ENCODE data around the gene KRTAP1-3. TPM values are rescaled to one million over a fixed set of nuclear protein-coding genes. Genes with fewer than 3 reads are reported as not detected.

Gene KRTAP1-3
- total RNA-seq, 1 experiment from 2014 or later: not detected

DNA sequence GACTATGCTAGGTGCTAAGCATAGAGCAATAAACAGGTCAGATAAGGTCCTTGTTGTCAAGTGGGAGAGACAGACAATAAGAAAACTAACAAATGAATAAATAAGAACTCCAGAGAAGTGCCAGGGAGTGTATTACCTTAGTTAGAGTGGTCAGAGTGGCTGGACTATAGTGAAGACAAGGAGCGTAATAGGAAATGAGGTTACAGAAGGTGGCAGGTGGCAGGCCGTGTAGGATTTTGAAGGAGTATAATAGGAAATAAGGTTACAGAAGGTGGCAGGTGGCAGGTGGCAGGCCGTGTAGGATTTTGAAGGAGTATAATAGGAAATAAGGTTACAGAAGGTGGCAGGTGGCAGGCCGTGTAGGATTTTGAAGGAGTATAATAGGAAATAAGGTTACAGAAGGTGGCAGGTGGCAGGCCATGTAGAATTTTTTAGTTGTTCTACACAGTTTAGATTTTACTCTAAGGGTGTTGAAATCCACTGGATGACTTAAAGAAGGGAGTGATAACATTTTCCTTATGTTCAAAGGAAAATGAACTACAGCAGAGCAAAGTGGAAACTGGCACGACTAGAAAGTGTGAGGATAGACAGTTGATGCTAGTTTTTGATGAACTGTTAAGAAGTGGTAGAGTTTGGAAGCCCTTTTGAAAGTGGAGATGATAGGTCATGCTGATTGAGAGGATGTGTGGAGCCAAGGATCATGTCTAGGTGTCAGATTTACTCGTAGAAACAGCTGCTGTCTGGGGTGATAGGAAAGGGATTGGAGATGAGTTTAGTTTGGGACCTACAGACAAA, 22.2 kb downstream of the KRTAP1-3 start (continued):
- no peak for TF ChIP-seq ATF2 (CRISPR knock-in tag; IDR thresholded peaks at IDR 0.05; ENCODE audit: borderline replicate concordance, low read depth)
- TF ChIP-seq PREB (CRISPR knock-in tag; IDR thresholded peaks at IDR 0.05; ENCODE audit: borderline replicate concordance): no peak
- no peak for TF ChIP-seq ZNF423 (CRISPR knock-in tag; IDR thresholded peaks at IDR 0.05)
- TF ChIP-seq OVOL2 (CRISPR knock-in tag; IDR thresholded peaks at IDR 0.05; ENCODE audit: borderline replicate concordance): no peak
- TF ChIP-seq ZNF121 (CRISPR knock-in tag; IDR thresholded peaks at IDR 0.05): no peak
- no peak for TF ChIP-seq TP53 (CRISPR knock-in tag; IDR thresholded peaks at IDR 0.05)

GRCh38 chr17:41010441-41010840, 24.2 kb downstream of the KRTAP1-3 start:
- no peak overlapping the region for H3K4me3 Mint-ChIP-seq
- peaks cover 15% of the 10 kb centered on the region for H3K4me1 Mint-ChIP-seq
- no peak for TF ChIP-seq CTCF (IDR thresholded peaks at IDR 0.05)
- TF ChIP-seq ETV6 (CRISPR knock-in tag; IDR thresholded peaks at IDR 0.05): no peak
- TF ChIP-seq, protein P1, sequence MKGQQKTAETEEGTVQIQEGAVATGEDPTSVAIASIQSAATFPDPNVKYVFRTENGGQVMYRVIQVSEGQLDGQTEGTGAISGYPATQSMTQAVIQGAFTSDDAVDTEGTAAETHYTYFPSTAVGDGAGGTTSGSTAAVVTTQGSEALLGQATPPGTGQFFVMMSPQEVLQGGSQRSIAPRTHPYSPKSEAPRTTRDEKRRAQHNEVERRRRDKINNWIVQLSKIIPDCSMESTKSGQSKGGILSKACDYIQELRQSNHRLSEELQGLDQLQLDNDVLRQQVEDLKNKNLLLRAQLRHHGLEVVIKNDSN (CRISPR knock-in tag; IDR thresholded peaks at IDR 0.05): no peak
- no peak for TF ChIP-seq ZNF232 (CRISPR knock-in tag; IDR thresholded peaks at IDR 0.05)
- no peak for TF ChIP-seq SOX15 (CRISPR knock-in tag; IDR thresholded peaks at IDR 0.05)
- no peak for TF ChIP-seq ELF4 (CRISPR knock-in tag; IDR thresholded peaks at IDR 0.05; ENCODE audit: low read depth)
- no peak for TF ChIP-seq ATF2 (CRISPR knock-in tag; IDR thresholded peaks at IDR 0.05; ENCODE audit: borderline replicate concordance, low read depth)
- TF ChIP-seq, protein P2, sequence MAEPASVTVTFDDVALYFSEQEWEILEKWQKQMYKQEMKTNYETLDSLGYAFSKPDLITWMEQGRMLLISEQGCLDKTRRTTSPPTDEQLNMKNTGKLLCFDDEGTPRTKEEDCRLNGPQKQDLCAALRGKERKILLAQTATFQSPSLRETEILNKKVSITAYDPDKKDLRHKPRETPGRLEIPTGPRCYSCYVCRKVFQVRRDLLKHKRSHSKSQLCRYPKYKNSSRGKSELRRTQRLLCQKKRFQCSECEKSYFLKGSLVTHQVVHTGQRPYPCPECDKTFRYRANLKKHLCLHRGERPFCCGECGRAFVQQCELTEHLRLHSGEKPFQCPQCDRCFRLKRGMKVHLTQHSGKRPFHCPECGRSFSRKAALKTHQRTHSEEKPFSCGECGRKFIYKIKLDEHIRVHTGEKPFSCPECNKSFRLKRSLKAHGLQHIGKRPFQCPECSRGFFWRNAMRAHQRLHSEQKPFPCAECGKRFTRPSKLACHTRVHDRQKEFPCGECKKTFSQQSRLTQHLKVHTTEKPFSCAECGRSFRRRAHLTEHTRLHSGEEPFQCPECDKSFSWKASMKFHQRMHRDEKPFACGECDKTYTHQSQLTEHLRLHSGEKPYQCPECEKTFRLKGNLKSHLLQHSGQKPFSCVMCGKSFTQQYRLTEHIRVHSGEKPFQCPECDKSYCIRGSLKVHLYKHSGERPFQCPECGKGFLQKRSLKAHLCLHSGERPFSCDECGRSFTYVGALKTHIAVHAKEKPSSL (CRISPR knock-in tag; conservative IDR thresholded peaks at IDR 0.05): no peak
- TF ChIP-seq CDX4 (CRISPR knock-in tag; IDR thresholded peaks at IDR 0.05; ENCODE audit: borderline replicate concordance): no peak
- TF ChIP-seq, protein P3, sequence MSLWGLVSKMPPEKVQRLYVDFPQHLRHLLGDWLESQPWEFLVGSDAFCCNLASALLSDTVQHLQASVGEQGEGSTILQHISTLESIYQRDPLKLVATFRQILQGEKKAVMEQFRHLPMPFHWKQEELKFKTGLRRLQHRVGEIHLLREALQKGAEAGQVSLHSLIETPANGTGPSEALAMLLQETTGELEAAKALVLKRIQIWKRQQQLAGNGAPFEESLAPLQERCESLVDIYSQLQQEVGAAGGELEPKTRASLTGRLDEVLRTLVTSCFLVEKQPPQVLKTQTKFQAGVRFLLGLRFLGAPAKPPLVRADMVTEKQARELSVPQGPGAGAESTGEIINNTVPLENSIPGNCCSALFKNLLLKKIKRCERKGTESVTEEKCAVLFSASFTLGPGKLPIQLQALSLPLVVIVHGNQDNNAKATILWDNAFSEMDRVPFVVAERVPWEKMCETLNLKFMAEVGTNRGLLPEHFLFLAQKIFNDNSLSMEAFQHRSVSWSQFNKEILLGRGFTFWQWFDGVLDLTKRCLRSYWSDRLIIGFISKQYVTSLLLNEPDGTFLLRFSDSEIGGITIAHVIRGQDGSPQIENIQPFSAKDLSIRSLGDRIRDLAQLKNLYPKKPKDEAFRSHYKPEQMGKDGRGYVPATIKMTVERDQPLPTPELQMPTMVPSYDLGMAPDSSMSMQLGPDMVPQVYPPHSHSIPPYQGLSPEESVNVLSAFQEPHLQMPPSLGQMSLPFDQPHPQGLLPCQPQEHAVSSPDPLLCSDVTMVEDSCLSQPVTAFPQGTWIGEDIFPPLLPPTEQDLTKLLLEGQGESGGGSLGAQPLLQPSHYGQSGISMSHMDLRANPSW (CRISPR knock-in tag; conservative IDR thresholded peaks at IDR 0.05; ENCODE audit: low read depth): no peak
- no peak for TF ChIP-seq ZNF423 (CRISPR knock-in tag; IDR thresholded peaks at IDR 0.05)
- no peak for TF ChIP-seq TEAD4 (CRISPR knock-in tag; IDR thresholded peaks at IDR 0.05)
- TF ChIP-seq ZNF532 (CRISPR knock-in tag; IDR thresholded peaks at IDR 0.05; ENCODE audit: borderline replicate concordance): no peak
- no peaks in the 10 kb centered on the region for H3K36me3 Mint-ChIP-seq
- ChIA-PET POLR2A (no interaction called here), CTCF (no interaction called here)
- H3K27me3 Mint-ChIP-seq (ENCODE audit: low read depth): no peaks in the 10 kb centered on the region
- 0 out of 2 replicates have a peak, but pooled peaks cover 7% of the 10 kb centered on the region for H3K9me3 Mint-ChIP-seq
- no peak for ATAC-seq
- DNase-seq (ENCODE audit: low spot score): no peak
- H3K27ac Mint-ChIP-seq: no peak overlapping the region
